Measurements from ENCODE around the gene PPP1R13L.

DNA sequence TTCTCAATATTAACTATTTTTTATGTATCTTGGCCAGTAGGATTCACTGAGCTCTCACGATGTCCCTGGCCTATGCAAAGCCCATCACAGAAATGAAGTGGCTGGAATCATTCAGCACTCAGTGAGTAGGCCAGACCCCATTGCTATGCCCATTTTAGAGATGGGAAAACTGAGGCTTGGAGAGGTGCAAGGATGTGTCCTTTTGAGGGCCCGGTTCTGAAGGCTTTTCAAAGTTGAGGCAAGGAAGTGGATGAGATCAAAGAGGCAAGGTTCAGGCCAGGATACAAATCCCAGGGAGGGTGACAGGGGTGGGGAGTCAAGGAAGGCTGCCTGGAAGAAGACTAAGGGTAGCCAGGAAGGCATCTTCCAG is 37.5 kb upstream of the PPP1R13L start:
- TF ChIP-seq EZH2 (IDR thresholded peaks at IDR 0.05; ENCODE audit: insufficient read depth, poor library complexity, severe bottlenecking) = no peak
- TF ChIP-seq EZH2phosphoT487 (IDR thresholded peaks at IDR 0.05; ENCODE audit: insufficient read depth, low read depth) = no peak

All from GM23248 (cell line).